ENCODE measurements around the gene LRP6. TPM values are rescaled to one million over a fixed set of nuclear protein-coding genes. Genes with fewer than 3 reads are reported as not detected.

Gene LRP6
- total and polyA plus RNA-seq, 10 of the 15 experiments (the other 5 are each of a cell fraction or from before 2014, with no cell fraction given): 1.5 to 14.9 (median 6.1) TPM

- no peaks in the 10 kb centered on the region for H3K9me3 ChIP-seq (replicated peaks; ENCODE audit: control insufficient read depth, insufficient read depth, low read length)
- H3K4me1 ChIP-seq (ENCODE audit: control insufficient read depth, insufficient read depth, low read length): no peaks in the 10 kb centered on the region
- ChIA-PET POLR2A (no interaction called here), RAD21 (ENCODE audit: unreplicated experiment) (interaction anchor here (1.0 to 4.5 kb wide), 6 partner anchors 12 to 653 kb away, joined by 3 to 58 read pairs (median 11); partner anchors contain the start of genes BCL2L14 and BORCS5), SMC1A (ENCODE audit: uncharacterized antibody, unreplicated experiment) (interaction anchor here (1.4 to 7.8 kb wide), 3 partner anchors 244 to 262 kb away, joined by 4 to 112 read pairs (median 31); no protein-coding TSS in a partner anchor), CTCF (interaction anchor here (0.6 to 9.9 kb wide), 7 partner anchors 11 to 493 kb away, joined by 3 to 214 read pairs (median 4); partner anchors contain the start of gene BORCS5)
- no peak for ATAC-seq
- H3K9ac ChIP-seq (ENCODE audit: control insufficient read depth, insufficient read depth, low read length): no peak overlapping the region
- no peak for TF ChIP-seq RBBP5 (conservative IDR thresholded peaks at IDR 0.05)
- no peak for TF ChIP-seq ZBED1 (IDR thresholded peaks at IDR 0.05; ENCODE audit: borderline replicate concordance)
- no peak for TF ChIP-seq SKIL (IDR thresholded peaks at IDR 0.05; ENCODE audit: low read depth, poor library complexity, severe bottlenecking)
- TF ChIP-seq, protein P1, sequence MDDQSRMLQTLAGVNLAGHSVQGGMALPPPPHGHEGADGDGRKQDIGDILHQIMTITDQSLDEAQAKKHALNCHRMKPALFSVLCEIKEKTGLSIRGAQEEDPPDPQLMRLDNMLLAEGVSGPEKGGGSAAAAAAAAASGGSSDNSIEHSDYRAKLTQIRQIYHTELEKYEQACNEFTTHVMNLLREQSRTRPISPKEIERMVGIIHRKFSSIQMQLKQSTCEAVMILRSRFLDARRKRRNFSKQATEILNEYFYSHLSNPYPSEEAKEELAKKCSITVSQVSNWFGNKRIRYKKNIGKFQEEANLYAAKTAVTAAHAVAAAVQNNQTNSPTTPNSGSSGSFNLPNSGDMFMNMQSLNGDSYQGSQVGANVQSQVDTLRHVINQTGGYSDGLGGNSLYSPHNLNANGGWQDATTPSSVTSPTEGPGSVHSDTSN (IDR thresholded peaks at IDR 0.05; ENCODE audit: insufficient replicate concordance, low read depth, low read length): no peak
- no peak for TF ChIP-seq BCL11A (IDR thresholded peaks at IDR 0.05; ENCODE audit: low read depth, low read length)
- no peak for TF ChIP-seq ZNF687 (IDR thresholded peaks at IDR 0.05)
- TF ChIP-seq CBX3 (IDR thresholded peaks at IDR 0.05; ENCODE audit: borderline replicate concordance, low read depth): no peak
- TF ChIP-seq GATAD2B (conservative IDR thresholded peaks at IDR 0.05; ENCODE audit: low read depth): no peak
- no peak for TF ChIP-seq USF1 (IDR thresholded peaks at IDR 0.05; ENCODE audit: borderline replicate concordance, extremely low read length, insufficient read depth, low read depth, low read length)
- no peak for TF ChIP-seq NFYA (IDR thresholded peaks at IDR 0.05; ENCODE audit: borderline replicate concordance, low read depth, low read length)
- TF ChIP-seq GABPA (IDR thresholded peaks at IDR 0.05; ENCODE audit: low read depth): no peak
- no peak for TF ChIP-seq CBX5 (IDR thresholded peaks at IDR 0.05; ENCODE audit: low read depth)
- no peak for TF ChIP-seq NFIC (IDR thresholded peaks at IDR 0.05; ENCODE audit: low read depth, low read length)
- TF ChIP-seq HCFC1 (IDR thresholded peaks at IDR 0.05; ENCODE audit: low read length): no peak
- no peaks in the 10 kb centered on the region for H4K20me1 ChIP-seq (ENCODE audit: control insufficient read depth, insufficient read depth)
- 57% methylated on average over 8 of the region's 8 CpGs for WGBS (ENCODE audit: insufficient coverage, insufficient replicate concordance, low lambda C conversion rate, missing lambda C conversion rate)
- H3K79me2 ChIP-seq (ENCODE audit: control insufficient read depth, insufficient read depth, low read length): no peaks in the 10 kb centered on the region
- intact Hi-C loops (cut with micrococcal nuclease; ENCODE audit: unreplicated experiment): loop anchor here (5.0 kb wide), 1 partner anchor 619 kb away; no protein-coding TSS in a partner anchor
- no peaks in the 10 kb centered on the region for H3K36me3 ChIP-seq (ENCODE audit: control insufficient read depth in 2 of 2, insufficient read depth in 2 of 2, low read length in 1 of 2)
- H2AFZ ChIP-seq (ENCODE audit: control insufficient read depth, low read depth, low read length): no peak overlapping the region
- no peaks in the 10 kb centered on the region for H3K27me3 ChIP-seq (replicated peaks in 1 of 2; ENCODE audit: control insufficient read depth in 2 of 2, insufficient read depth in 2 of 2, low read length in 1 of 2)
- no TSS peak for BruUV-seq (replicated peaks)
- H3K4me3 ChIP-seq: no peak overlapping the region
- FAIRE-seq: no peak
- in situ Hi-C loops (cut with MboI): loop anchor here (5.0 to 10.0 kb wide), 2 partner anchors 249 to 621 kb away; no protein-coding TSS in a partner anchor
- H3K27ac ChIP-seq (ENCODE audit: control insufficient read depth, insufficient read depth): no peak overlapping the region
- H3K4me2 ChIP-seq (ENCODE audit: control insufficient read depth, insufficient read depth): no peak overlapping the region
- DNase-seq (ENCODE audit: low read depth, low spot score): no peak
These were observed 183.2 kb downstream of the LRP6 start for GRCh38 chr12:12083688-12084087.

All from GM12878 (cell line).